Spleen (tissue), 7 donors: ENCODE data around the gene PTRH1.
A peak's percentile ranks its signal among the peaks of the same experiment; 100 is the strongest.

Experiments
- POLR2A ChIP-seq, 3 donors: fragments of 450-650 bp; IDR thresholded peaks; one replicate each; pipeline ENCODE4 v1.5.1; 2017; ENCODE audit warnings: antibody characterized with exemption in 3 of 3, mild to moderate bottlenecking in 1 of 3
- POLR2AphosphoS5 ChIP-seq, 3 donors: sonication (generic); formaldehyde crosslinking; IDR thresholded peaks; one replicate each; pipeline ENCODE4 v1.5.1; 2017; ENCODE audit warnings: antibody characterized with exemption in 3 of 3
- TF ChIP-seq, protein P1 (sequence below), 11 experiments: fragments of 200-600 bp in 7 of 11; fragments of 450-650 bp in 4 of 11; sonication (generic) in 4 of 11; IDR thresholded peaks in 8 of 11; conservative IDR thresholded peaks in 3 of 11; 1 replicate in 7 of 11; 2 replicates in 4 of 11; pipeline versions ENCODE4 v1.4.0 to v1.8.0; 2016 to 2021; ENCODE audit warnings: antibody characterized with exemption in 11 of 11, inconsistent platforms in 4 of 11, mild to moderate bottlenecking in 1 of 11
- donor health status: DM: no; HTN: no; CAD: no; lungs with moderate emphysema.
- donor health status: DM: no; HTN: no; CAD: no.
- donor health status: DM: no; HTN: no; CAD: no.

DNA sequence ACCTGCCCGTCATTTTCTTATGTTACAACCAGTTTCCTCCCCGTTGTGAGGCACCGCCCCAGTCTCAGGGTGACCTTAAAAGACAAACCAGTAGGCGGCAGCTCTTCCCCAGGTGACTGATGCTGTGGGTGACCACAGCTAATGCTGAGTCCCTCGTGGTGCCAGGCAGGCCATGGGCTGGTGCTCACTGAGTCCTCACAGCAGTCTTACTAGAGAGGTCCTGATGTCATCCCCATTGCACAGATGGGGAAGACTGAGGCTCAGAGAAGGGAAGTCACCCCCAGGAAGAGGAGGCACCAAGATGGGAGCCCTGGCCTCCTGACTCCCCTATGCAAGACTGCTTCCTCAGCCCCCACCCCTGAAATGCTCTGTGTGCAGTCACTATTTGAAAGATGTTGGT is 7.7 kb downstream of the PTRH1 start:
- TF ChIP-seq POLR2A (IDR thresholded peaks at IDR 0.05) (no peak), POLR2AphosphoS5 (IDR thresholded peaks at IDR 0.05) (no peak)
- TF ChIP-seq, protein P1, sequence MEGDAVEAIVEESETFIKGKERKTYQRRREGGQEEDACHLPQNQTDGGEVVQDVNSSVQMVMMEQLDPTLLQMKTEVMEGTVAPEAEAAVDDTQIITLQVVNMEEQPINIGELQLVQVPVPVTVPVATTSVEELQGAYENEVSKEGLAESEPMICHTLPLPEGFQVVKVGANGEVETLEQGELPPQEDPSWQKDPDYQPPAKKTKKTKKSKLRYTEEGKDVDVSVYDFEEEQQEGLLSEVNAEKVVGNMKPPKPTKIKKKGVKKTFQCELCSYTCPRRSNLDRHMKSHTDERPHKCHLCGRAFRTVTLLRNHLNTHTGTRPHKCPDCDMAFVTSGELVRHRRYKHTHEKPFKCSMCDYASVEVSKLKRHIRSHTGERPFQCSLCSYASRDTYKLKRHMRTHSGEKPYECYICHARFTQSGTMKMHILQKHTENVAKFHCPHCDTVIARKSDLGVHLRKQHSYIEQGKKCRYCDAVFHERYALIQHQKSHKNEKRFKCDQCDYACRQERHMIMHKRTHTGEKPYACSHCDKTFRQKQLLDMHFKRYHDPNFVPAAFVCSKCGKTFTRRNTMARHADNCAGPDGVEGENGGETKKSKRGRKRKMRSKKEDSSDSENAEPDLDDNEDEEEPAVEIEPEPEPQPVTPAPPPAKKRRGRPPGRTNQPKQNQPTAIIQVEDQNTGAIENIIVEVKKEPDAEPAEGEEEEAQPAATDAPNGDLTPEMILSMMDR (IDR thresholded peaks at IDR 0.05 in 8 of 11, conservative IDR thresholded peaks at IDR 0.05 in 3 of 11), result peak in 4 of 11 experiments; percentile 8 to 24 (median 16)
